ENCODE measurements around the gene PRKG1. TPM values are rescaled to one million over a fixed set of nuclear protein-coding genes. Genes with fewer than 3 reads are reported as not detected.

PRKG1 gene
- total and polyA plus RNA-seq, 2 of the 8 experiments (the other 6 are each of a cell fraction or from before 2014, with no cell fraction given): 4.2 to 15.2 TPM

DNA sequence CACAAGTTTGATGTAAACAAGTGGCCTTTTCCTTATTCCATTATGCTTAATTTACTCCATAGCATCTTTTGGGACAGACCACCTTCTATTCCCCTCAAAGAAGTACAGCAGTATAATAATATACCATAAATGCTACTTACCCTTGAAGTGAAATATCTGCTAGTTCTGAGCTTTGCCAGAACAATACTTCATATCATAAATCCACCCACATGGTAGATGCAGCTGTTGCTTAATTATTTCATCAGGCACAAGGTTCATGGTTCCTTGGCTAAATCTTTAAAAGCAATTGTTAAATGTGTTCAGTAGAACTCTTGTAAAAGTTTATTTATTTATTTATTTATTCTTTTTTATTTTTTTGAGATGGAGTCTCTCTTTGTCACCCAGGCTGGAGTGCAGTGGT, 592.2 kb downstream of the PRKG1 start:
- POLR2A ChIA-PET (ENCODE audit: partially characterized antibody): no interaction called here
- no peaks in the 10 kb centered on the region for H3K79me1 ChIP-seq (ENCODE audit: low read depth, low read length)
- H3K4me1 ChIP-seq (replicated peaks in 1 of 4; ENCODE audit: control insufficient read depth in 3 of 4, insufficient read depth in 4 of 4, low read length in 3 of 4): no peaks in the 10 kb centered on the region
- no peaks in the 10 kb centered on the region for H3K36me3 ChIP-seq (ENCODE audit: control insufficient read depth in 2 of 4, insufficient read depth in 4 of 4, low read length in 3 of 4)
- H4K8ac ChIP-seq (ENCODE audit: extremely low read depth, insufficient read depth, low read length): no peak overlapping the region
- CTCF ChIA-PET (ENCODE audit: partially characterized antibody): interaction anchor here (0.7 to 1.2 kb wide), 2 partner anchors 20 to 294 kb away, joined by 4 to 5 read pairs; no protein-coding TSS in a partner anchor
- H3K79me2 ChIP-seq (ENCODE audit: control insufficient read depth in 1 of 2, insufficient read depth in 2 of 2, low read length in 2 of 2): no peaks in the 10 kb centered on the region
- no peaks in the 10 kb centered on the region for H3K23me2 ChIP-seq (ENCODE audit: low read depth, low read length)
- no peaks in the 10 kb centered on the region for H3K9me3 ChIP-seq (ENCODE audit: insufficient read depth in 2 of 2, low read depth in 1 of 2, low read length in 1 of 2)
- no peak overlapping the region for H3K9ac ChIP-seq (replicated peaks in 1 of 4; ENCODE audit: extremely low read depth in 1 of 4, low read depth in 3 of 4, low read length in 3 of 4)
- no peak overlapping the region for H2AFZ ChIP-seq (ENCODE audit: low read length)
- no peak overlapping the region for H3K23ac ChIP-seq (ENCODE audit: insufficient read length)
- TF ChIP-seq CEBPB (IDR thresholded peaks at IDR 0.05; ENCODE audit: low read depth, low read length) (no peak), RAD21 (IDR thresholded peaks at IDR 0.05 in 1 of 2, conservative IDR thresholded peaks at IDR 0.05 in 1 of 2; ENCODE audit: low read depth in 2 of 2, low read length in 2 of 2) (no peak), RNF2 (IDR thresholded peaks at IDR 0.05; ENCODE audit: borderline replicate concordance, low read depth, low read length, missing control alignments, poor library complexity, severe bottlenecking) (no peak), USF2 (IDR thresholded peaks at IDR 0.05; ENCODE audit: low read length) (no peak), RBBP5 (IDR thresholded peaks at IDR 0.05; ENCODE audit: borderline replicate concordance, low read depth, low read length) (no peak), SP4 (IDR thresholded peaks at IDR 0.05; ENCODE audit: low read length) (no peak)
- H2AK5ac ChIP-seq (ENCODE audit: low read depth, low read length): no peak overlapping the region
- H3K4me2 ChIP-seq (ENCODE audit: insufficient read depth in 1 of 2, low read depth in 2 of 2, low read length in 2 of 2): no peak overlapping the region
- H3K27ac ChIP-seq (ENCODE audit: low read depth, low read length): no peak overlapping the region
- no peak overlapping the region for H3K18ac ChIP-seq (ENCODE audit: extremely low read depth, low read length)
- no peak overlapping the region for H3K56ac ChIP-seq (replicated peaks; ENCODE audit: insufficient read length, low read depth, low read length)
- H4K20me1 ChIP-seq (replicated peaks in 1 of 2; ENCODE audit: control insufficient read depth in 1 of 2, insufficient read depth in 2 of 2, low read length in 2 of 2): no peaks in the 10 kb centered on the region
- H3K27me3 ChIP-seq (replicated peaks in 1 of 4; ENCODE audit: control insufficient read depth in 3 of 4, extremely low read depth in 1 of 4, insufficient read depth in 3 of 4, low read length in 3 of 4): no peaks in the 10 kb centered on the region
- no peak overlapping the region for H4K5ac ChIP-seq (ENCODE audit: insufficient read length, low read depth, low read length)
- H2BK20ac ChIP-seq (ENCODE audit: low read length): no peak overlapping the region
- no peak for DNase-seq (ENCODE audit: low read depth in 1 of 2, low spot score in 2 of 2)
- H3K4ac ChIP-seq (replicated peaks; ENCODE audit: insufficient read length, low read depth, low read length): no peak overlapping the region
- no peak overlapping the region for H3K14ac ChIP-seq (ENCODE audit: insufficient read length)
- H3K4me3 ChIP-seq (ENCODE audit: extremely low read depth in 1 of 4, insufficient read depth in 2 of 4, low read depth in 3 of 4, low read length in 4 of 4): no peak overlapping the region
- no peak for FAIRE-seq
- H2BK120ac ChIP-seq (replicated peaks; ENCODE audit: low read depth, low read length): no peak overlapping the region
- no peak overlapping the region for H2BK5ac ChIP-seq (ENCODE audit: low read depth, low read length)
- no peak overlapping the region for H4K91ac ChIP-seq (replicated peaks; ENCODE audit: insufficient read length, low read length)
- no peak overlapping the region for H2BK12ac ChIP-seq (ENCODE audit: low read depth, low read length)
- H2BK15ac ChIP-seq (ENCODE audit: low read length): no peak overlapping the region

All from H1 (cell line).